IPS-15b (cell line): Measurements from ENCODE around the gene RPRD2.

Experiments
- H3K27me3 ChIP-seq: one replicate; pipeline ENCODE4 v1.6.1; 2013; ENCODE audit warnings: low read length; ENCODE audit not compliant: control insufficient read depth, insufficient read depth
- H3K36me3 ChIP-seq: one replicate; pipeline ENCODE4 v1.6.1; 2013; ENCODE audit warnings: low read length; ENCODE audit not compliant: control insufficient read depth, insufficient read depth
- H3K4me1 ChIP-seq: one replicate; pipeline ENCODE4 v1.6.1; 2013; ENCODE audit warnings: mild to moderate bottlenecking, low read length; ENCODE audit not compliant: control insufficient read depth, insufficient read depth
- H3K4me3 ChIP-seq: one replicate; pipeline ENCODE4 v1.5.1; 2013; ENCODE audit warnings: low read depth, low read length
- H3K9ac ChIP-seq: one replicate; pipeline ENCODE4 v1.6.1; 2013; ENCODE audit warnings: low read depth, mild to moderate bottlenecking, low read length
- H3K9me3 ChIP-seq: one replicate; pipeline ENCODE4 v1.6.1; 2013; ENCODE audit warnings: mild to moderate bottlenecking, low read length; ENCODE audit not compliant: control insufficient read depth, insufficient read depth

The RPRD2 gene

DNA sequence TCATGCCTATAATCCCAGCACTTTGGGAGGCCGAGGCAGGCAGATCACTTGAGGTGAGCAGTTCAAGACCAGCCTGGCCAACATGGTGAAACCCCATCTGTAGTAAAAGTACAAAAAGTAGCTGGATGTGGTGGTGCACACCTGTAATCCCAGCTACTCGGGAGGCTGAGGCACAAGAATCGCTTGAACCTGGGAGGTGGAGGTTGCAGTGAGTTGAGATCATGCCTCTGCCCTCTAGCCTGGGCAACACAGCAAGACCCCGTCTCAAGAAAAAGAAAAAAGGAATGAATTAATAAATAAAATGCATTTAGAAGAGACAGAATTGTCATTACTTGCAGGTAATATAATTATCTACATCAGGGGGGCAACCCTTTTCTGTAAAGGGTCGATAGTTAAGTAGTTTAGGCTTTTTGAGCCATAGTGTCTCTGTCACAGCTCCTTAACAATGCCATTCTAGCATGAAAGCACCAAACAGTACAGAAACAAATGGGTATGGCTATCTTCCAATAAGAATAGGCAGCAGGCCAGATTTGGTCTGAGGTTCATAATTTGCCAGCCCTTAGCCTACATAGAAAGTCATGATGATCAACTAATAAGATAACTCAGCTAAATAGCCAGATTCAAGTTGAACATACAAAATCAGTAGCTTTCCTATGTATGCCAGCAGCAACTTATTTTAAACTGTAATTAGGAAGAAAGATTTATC, 56.8 kb downstream of the RPRD2 start:
- Histone ChIP-seq H3K9ac (no peak overlapping the region), H3K4me1 (no peaks in the 10 kb centered on the region)

DNA sequence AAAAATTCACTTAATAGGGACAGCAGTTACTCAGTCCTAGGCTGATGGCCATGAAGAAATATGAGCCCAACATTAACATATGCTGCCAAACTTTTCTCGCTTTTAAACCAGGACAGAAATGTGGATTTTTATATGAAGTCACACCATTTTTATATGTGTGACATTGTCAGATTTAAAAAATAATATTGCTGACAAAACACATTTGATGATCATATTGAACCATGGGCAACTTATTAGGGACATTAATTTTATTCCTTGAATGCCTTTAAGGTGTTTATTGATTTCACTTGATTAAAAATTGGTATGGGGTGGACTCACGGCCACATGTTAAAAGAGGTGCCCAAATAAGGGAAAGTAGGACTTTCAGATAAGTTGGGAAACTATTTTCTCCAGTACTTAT, 58.6 kb downstream of the RPRD2 start:
- Histone ChIP-seq H3K36me3 (peaks cover 2% of the 10 kb centered on the region), H3K27me3 (no peaks in the 10 kb centered on the region), H3K4me1 (no peaks in the 10 kb centered on the region), H3K4me3 (no peak overlapping the region), H3K9me3 (no peaks in the 10 kb centered on the region), H3K9ac (no peak overlapping the region)

More for the DNA sequence above, 56.8 kb downstream of the RPRD2 start:
- Histone ChIP-seq H3K27me3 (no peaks in the 10 kb centered on the region), H3K36me3 (peaks cover 2% of the 10 kb centered on the region), H3K9me3 (no peaks in the 10 kb centered on the region), H3K4me3 (no peak overlapping the region)

DNA sequence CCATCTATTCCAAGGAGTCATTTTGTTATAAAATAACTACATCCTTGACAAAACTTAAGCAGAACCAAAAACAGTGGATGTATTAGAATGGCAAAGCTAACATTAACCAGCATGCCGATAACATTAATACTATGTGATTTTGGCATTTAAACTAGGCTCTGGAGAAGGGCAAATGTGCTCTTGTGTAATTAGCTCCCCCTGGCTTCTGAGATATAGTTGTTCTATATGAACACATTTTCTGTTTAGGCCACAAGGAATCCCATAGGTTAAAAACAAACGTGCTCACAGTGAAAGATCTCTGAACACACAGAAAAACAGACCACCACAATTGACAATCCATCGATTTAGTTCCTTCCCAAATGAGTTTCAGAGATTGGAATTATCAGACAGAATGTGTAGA, 65.9 kb downstream of the RPRD2 start:
- Histone ChIP-seq H3K4me3 (no peak overlapping the region), H3K27me3 (no peaks in the 10 kb centered on the region), H3K9ac (no peak overlapping the region), H3K4me1 (peaks cover 3% of the 10 kb centered on the region), H3K9me3 (no peaks in the 10 kb centered on the region), H3K36me3 (peaks cover 2% of the 10 kb centered on the region)

DNA sequence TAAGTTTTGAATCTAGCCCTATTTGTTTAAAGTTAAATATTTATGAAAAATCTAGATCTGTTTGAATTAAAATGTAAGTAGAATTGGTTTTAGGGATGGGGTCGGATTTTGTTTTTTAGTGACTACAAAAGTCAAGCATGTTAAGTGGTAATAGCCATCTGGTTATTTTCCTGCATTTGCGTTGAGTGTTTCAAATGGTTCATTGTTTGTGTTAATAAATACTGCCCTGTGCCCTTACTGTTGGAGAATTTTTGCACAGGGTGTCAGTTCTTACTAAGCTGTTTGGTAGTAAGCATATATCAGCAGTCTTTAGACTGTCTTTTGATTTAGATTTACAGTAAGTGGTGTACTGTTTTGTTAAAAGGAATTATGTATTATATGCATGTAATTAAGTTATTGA, 77.2 kb downstream of the RPRD2 start:
- Histone ChIP-seq H3K9ac (no peak overlapping the region), H3K4me3 (no peak overlapping the region), H3K9me3 (no peaks in the 10 kb centered on the region), H3K36me3 (peaks cover 5% of the 10 kb centered on the region), H3K4me1 (no peaks in the 10 kb centered on the region), H3K27me3 (no peaks in the 10 kb centered on the region)

DNA sequence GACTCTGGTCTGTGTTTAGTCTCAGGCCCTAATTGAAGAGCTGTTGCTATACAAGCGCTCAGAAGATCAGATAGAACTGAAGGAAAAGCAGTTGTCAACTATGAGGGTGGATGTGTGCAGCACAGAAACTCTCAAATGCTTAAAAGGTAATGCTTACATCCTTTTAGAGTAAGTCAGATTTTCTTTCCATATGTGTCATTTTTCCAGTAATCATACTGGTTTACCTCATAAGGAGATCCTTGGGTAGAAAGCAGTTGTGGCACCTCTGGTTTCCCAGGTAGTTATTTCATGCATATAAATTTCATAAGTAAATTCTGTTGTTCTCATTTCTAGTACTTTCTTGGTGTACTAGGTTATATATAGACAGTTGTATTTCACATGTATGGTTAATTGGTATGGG, 80.3 kb downstream of the RPRD2 start:
- no peaks in the 10 kb centered on the region for H3K27me3 ChIP-seq
- peaks cover 5% of the 10 kb centered on the region for H3K36me3 ChIP-seq
- H3K9ac ChIP-seq = no peak overlapping the region
- no peaks in the 10 kb centered on the region for H3K4me1 ChIP-seq
- H3K9me3 ChIP-seq = no peaks in the 10 kb centered on the region
- H3K4me3 ChIP-seq = no peak overlapping the region

DNA sequence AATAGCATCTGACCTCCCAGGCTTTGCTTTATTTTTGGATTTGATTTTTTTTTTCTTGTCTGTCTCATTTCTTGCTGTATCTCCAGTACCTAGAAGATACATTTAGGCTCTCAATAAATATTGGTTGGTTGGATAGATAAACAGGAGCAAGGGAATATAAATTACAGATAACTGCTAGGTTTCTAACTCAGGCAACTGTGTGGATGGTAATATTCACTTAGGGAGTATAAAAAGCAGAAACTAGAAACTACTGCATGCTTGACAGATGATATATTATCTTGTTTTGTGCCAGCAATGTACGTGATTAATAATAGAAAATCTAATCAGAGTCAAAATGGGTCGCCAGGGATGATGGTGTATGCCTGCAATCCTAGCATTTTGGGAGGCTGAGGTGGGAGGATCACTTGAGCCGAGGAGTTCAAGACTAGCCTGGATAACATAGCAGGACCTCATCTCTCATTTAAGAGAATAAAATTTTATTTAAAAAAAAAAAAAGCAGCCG, 92.2 kb downstream of the RPRD2 start:
- H3K4me3 ChIP-seq = no peak overlapping the region
- H3K4me1 ChIP-seq = no peaks in the 10 kb centered on the region
- H3K27me3 ChIP-seq = no peaks in the 10 kb centered on the region
- no peak overlapping the region for H3K9ac ChIP-seq
- peaks cover 6% of the 10 kb centered on the region for H3K36me3 ChIP-seq
- H3K9me3 ChIP-seq = no peaks in the 10 kb centered on the region

DNA sequence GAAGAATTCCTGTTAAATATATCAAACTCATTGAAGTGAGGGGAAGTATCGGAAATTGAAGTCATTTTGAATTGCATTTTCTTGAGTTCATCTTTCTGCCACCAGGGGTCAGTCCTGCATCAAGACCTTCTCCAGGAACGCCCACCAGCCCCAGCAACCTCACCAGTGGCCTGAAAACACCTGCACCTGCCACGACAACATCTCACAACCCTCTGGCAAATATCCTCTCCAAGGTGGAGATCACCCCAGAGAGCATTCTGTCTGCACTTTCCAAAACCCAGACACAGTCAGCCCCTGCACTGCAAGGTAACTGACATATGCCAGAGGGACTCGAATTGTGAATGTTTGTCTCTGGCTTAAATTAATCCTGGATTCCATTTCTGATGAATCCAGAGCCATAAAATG, 100.5 kb downstream of the RPRD2 start:
- no peak overlapping the region for H3K9ac ChIP-seq
- no peak overlapping the region for H3K4me3 ChIP-seq
- no peaks in the 10 kb centered on the region for H3K9me3 ChIP-seq
- H3K4me1 ChIP-seq = no peaks in the 10 kb centered on the region
- no peaks in the 10 kb centered on the region for H3K27me3 ChIP-seq
- H3K36me3 ChIP-seq = peaks cover 15% of the 10 kb centered on the region

DNA sequence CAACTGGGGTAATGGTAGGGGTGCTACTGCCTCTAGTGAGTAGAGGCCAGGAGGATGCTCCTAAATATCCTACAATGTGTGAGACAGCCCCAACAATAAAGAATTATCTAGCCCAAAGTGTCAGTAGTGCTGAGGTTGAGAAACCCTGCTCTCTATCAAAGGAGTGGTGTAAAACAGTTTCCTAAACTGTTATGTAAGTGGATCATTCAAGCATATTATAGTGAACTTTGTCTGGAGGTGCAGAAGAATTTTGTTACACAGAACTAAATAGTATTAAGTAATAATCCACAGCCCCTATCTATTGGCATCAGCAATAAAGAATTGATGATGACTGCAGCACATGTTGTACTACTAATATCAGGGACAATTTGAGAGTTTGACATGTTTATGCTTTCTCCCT, 103.0 kb downstream of the RPRD2 start:
- no peaks in the 10 kb centered on the region for H3K4me1 ChIP-seq
- H3K27me3 ChIP-seq = no peaks in the 10 kb centered on the region
- no peak overlapping the region for H3K9ac ChIP-seq
- H3K36me3 ChIP-seq = peaks cover 26% of the 10 kb centered on the region
- H3K9me3 ChIP-seq = no peaks in the 10 kb centered on the region
- no peak overlapping the region for H3K4me3 ChIP-seq

DNA sequence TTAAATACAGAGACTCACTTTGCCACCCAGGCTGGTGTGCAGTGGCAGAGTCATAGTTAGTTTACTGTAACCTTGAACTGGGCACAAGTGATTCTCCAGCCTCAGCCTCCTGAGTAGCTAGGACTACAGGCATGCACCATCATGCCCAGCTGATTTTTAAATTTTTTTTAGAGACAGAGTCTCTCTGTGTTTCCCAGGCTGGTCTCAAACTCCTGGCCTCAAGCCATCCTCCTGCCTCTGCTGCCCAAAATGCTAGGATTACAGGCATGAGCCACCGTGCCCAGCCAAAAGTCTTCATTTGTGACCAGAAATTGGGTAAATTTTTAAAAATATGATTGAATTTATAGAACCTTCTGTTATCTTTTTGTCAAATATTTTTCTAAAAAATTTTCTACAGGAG, 105.3 kb downstream of the RPRD2 start:
- Histone ChIP-seq H3K9me3 (no peaks in the 10 kb centered on the region), H3K4me3 (no peak overlapping the region), H3K9ac (no peak overlapping the region), H3K4me1 (no peaks in the 10 kb centered on the region), H3K27me3 (no peaks in the 10 kb centered on the region), H3K36me3 (peaks cover 30% of the 10 kb centered on the region)

DNA sequence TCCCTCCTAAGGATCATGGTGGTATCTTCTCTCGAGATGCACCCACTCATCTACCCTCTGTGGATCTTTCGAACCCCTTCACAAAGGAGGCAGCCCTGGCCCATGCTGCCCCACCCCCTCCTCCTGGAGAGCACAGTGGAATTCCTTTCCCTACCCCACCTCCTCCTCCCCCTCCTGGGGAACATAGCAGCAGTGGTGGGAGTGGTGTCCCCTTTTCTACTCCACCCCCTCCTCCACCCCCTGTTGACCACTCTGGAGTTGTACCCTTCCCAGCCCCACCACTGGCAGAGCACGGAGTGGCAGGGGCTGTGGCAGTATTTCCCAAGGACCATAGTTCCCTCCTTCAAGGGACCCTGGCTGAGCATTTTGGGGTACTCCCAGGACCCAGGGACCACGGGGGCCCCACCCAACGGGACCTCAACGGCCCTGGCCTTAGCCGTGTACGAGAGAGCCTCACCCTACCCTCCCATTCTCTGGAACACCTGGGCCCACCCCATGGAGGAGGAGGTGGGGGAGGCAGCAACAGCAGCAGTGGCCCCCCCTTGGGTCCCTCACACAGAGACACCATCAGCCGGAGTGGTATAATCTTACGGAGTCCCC, 108.8 kb downstream of the RPRD2 start:
- H3K9me3 ChIP-seq = no peaks in the 10 kb centered on the region
- H3K4me1 ChIP-seq = no peaks in the 10 kb centered on the region
- no peak overlapping the region for H3K9ac ChIP-seq
- H3K27me3 ChIP-seq = no peaks in the 10 kb centered on the region
- H3K4me3 ChIP-seq = no peak overlapping the region
- H3K36me3 ChIP-seq = peaks cover 23% of the 10 kb centered on the region

DNA sequence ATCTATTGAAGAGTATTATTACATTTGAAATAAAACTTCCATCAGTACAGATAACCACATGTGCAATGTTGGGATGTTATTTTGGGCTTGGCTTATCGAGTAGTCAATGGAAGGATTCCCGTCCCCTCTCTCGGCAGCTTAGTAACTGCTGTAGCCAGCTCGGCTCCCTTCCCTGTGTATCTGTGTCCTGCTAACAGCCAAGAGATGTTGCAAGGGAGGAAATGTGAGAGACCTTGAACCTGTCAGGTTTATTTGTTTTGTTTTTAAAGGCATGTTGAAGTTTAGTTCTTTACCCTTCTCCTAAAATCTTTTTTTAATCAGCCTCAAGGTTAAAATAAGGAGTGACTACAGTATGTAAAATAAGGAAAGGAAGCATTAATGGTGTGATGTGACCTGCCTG, 109.7 kb downstream of the RPRD2 start:
- Histone ChIP-seq H3K4me3 (no peak overlapping the region), H3K9ac (no peak overlapping the region), H3K27me3 (no peaks in the 10 kb centered on the region), H3K9me3 (no peaks in the 10 kb centered on the region), H3K4me1 (no peaks in the 10 kb centered on the region), H3K36me3 (peaks cover 23% of the 10 kb centered on the region)

DNA sequence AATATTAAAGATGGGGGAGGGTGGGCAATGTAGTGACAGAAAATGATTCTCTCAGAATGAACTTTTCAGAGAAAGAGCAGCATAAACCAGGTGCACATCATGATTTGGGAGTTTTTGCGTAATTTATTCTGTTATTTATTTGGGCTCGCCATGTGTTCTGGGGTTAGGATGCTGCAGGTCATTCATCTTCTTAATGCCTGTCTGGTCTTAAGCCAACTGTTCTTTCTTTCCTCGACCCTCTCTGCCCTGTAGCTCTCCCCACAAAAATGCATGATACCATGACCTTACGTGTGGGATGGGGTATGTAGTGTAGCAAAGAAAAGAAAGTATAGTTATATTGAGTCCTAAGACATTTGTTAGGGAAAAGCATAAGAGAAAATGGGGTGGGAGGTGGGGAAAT, 110.9 kb downstream of the RPRD2 start:
- H3K9ac ChIP-seq = no peak overlapping the region
- H3K9me3 ChIP-seq = no peaks in the 10 kb centered on the region
- H3K4me3 ChIP-seq = no peak overlapping the region
- no peaks in the 10 kb centered on the region for H3K4me1 ChIP-seq
- H3K36me3 ChIP-seq = peaks cover 23% of the 10 kb centered on the region
- H3K27me3 ChIP-seq = peaks cover 6% of the 10 kb centered on the region
